ENCODE results near the gene SLC7A14. TPM values are rescaled to one million over a fixed set of nuclear protein-coding genes. Genes with fewer than 3 reads are reported as not detected.

SLC7A14 gene
- total and polyA plus RNA-seq, 2 of the 4 experiments (the other 2 are of a cell fraction), result 2.7 to 6.8 TPM

DNA sequence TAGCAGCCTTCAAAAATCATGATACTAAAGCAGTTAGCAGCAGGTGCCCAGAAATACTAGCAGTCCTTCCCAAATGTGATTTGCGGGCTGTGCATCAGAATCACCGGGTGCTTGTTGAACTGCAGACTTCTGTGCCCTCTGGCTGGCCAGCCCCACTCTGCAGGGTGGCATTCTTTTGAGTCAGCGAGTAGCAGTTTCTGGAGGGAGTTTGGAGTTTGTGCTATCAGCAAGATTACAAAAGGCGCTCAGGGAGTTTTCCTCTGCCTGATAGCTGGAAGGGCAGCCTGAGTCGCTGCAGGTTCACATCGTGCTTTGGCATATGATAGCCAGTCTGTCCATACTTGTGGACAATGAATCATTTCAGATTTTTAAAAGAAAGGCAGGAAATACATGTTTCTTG, 109.6 kb downstream of the SLC7A14 start:
- no peak overlapping the region for H3K23ac ChIP-seq (ENCODE audit: low read depth, low read length)
- no peaks in the 10 kb centered on the region for H3K9me3 ChIP-seq (ENCODE audit: control insufficient read depth, insufficient read depth, low read length)
- H3K4me2 ChIP-seq (ENCODE audit: low read depth, low read length), result no peak overlapping the region
- intact Hi-C loops (cut with micrococcal nuclease), result no loop called here
- no peak overlapping the region for H3K4me3 ChIP-seq (ENCODE audit: insufficient read depth, low read depth, low read length)
- H3K27ac ChIP-seq (ENCODE audit: insufficient read depth, low read length), result no peak overlapping the region
- 0 out of 2 replicates have a peak overlapping the region, but pooled peaks have one; percentile 37 for H2BK120ac ChIP-seq (ENCODE audit: low read depth, low read length)
- peaks cover 16% of the 10 kb centered on the region; the same call in 1 of the 2 replicates for H3K4me1 ChIP-seq (ENCODE audit: control insufficient read depth, insufficient read depth, low read length)
- no peaks in the 10 kb centered on the region for H4K20me1 ChIP-seq (ENCODE audit: insufficient read depth, low read length)
- no peaks in the 10 kb centered on the region for H3K9me1 ChIP-seq (ENCODE audit: insufficient read depth, low read length)
- no peak overlapping the region for H4K8ac ChIP-seq (ENCODE audit: low read depth in 2 of 2, low read length in 2 of 2)
- ChIA-PET POLR2A (ENCODE audit: unreplicated experiment) (no interaction called here), CTCF (no interaction called here)
- H2BK20ac ChIP-seq (ENCODE audit: low read depth, low read length), result no peak overlapping the region
- BruUV-seq (replicated peaks), result no TSS peak
- no peak overlapping the region for H2AK9ac ChIP-seq (replicated peaks; ENCODE audit: low read depth, low read length, poor library complexity)
- no peak overlapping the region for H2BK5ac ChIP-seq (ENCODE audit: low read depth, low read length, poor library complexity, severe bottlenecking)
- H3K9ac ChIP-seq (ENCODE audit: low read depth, low read length), result no peak overlapping the region
- WGBS, 2 experiments (ENCODE audit: extremely low coverage in 2 of 2, insufficient read length in 1 of 2), result 88% methylated on average over 4 of the region's 6 CpGs; no CpG with 5 or more reads in 1 of the 2 experiments
- H3K79me1 ChIP-seq (ENCODE audit: low read depth in 1 of 2, low read length in 2 of 2), result no peaks in the 10 kb centered on the region
- no peak overlapping the region for H3K14ac ChIP-seq (replicated peaks; ENCODE audit: low read depth, low read length)
- H4K91ac ChIP-seq (ENCODE audit: insufficient read depth, low read depth, low read length), result no peak overlapping the region
- no peak for TF ChIP-seq FOS (IDR thresholded peaks at IDR 0.05; ENCODE audit: low read depth, low read length)
- no peak for TF ChIP-seq MAFK (IDR thresholded peaks at IDR 0.05; ENCODE audit: low read depth, low read length)
- TF ChIP-seq CEBPB (IDR thresholded peaks at IDR 0.05; ENCODE audit: low read depth, low read length), result no peak
- TF ChIP-seq RFX5 (IDR thresholded peaks at IDR 0.05; ENCODE audit: low read depth, low read length), result no peak
- TF ChIP-seq, protein P1, sequence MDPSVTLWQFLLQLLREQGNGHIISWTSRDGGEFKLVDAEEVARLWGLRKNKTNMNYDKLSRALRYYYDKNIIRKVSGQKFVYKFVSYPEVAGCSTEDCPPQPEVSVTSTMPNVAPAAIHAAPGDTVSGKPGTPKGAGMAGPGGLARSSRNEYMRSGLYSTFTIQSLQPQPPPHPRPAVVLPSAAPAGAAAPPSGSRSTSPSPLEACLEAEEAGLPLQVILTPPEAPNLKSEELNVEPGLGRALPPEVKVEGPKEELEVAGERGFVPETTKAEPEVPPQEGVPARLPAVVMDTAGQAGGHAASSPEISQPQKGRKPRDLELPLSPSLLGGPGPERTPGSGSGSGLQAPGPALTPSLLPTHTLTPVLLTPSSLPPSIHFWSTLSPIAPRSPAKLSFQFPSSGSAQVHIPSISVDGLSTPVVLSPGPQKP (IDR thresholded peaks at IDR 0.05; ENCODE audit: borderline replicate concordance, low read depth, low read length), result no peak
- no peak for TF ChIP-seq POLR2A (IDR thresholded peaks at IDR 0.05; ENCODE audit: low read depth, low read length)
- TF ChIP-seq, protein P2, sequence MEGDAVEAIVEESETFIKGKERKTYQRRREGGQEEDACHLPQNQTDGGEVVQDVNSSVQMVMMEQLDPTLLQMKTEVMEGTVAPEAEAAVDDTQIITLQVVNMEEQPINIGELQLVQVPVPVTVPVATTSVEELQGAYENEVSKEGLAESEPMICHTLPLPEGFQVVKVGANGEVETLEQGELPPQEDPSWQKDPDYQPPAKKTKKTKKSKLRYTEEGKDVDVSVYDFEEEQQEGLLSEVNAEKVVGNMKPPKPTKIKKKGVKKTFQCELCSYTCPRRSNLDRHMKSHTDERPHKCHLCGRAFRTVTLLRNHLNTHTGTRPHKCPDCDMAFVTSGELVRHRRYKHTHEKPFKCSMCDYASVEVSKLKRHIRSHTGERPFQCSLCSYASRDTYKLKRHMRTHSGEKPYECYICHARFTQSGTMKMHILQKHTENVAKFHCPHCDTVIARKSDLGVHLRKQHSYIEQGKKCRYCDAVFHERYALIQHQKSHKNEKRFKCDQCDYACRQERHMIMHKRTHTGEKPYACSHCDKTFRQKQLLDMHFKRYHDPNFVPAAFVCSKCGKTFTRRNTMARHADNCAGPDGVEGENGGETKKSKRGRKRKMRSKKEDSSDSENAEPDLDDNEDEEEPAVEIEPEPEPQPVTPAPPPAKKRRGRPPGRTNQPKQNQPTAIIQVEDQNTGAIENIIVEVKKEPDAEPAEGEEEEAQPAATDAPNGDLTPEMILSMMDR (conservative IDR thresholded peaks at IDR 0.05; ENCODE audit: low read depth, low read length), result no peak
- no peak for TF ChIP-seq SMC3 (IDR thresholded peaks at IDR 0.05; ENCODE audit: low read depth, low read length)
- no peak for TF ChIP-seq CHD1 (IDR thresholded peaks at IDR 0.05; ENCODE audit: low read depth, low read length)
- no peak for TF ChIP-seq NFE2L2 (IDR thresholded peaks at IDR 0.05; ENCODE audit: low read depth, low read length)
- no peak for TF ChIP-seq MAZ (IDR thresholded peaks at IDR 0.05; ENCODE audit: borderline replicate concordance, low read depth, low read length)
- TF ChIP-seq MXI1 (IDR thresholded peaks at IDR 0.05; ENCODE audit: borderline replicate concordance, low read depth, low read length), result no peak
- TF ChIP-seq, protein P3, sequence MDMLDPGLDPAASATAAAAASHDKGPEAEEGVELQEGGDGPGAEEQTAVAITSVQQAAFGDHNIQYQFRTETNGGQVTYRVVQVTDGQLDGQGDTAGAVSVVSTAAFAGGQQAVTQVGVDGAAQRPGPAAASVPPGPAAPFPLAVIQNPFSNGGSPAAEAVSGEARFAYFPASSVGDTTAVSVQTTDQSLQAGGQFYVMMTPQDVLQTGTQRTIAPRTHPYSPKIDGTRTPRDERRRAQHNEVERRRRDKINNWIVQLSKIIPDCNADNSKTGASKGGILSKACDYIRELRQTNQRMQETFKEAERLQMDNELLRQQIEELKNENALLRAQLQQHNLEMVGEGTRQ (IDR thresholded peaks at IDR 0.05; ENCODE audit: low read depth, low read length), result no peak
- TF ChIP-seq RAD21 (IDR thresholded peaks at IDR 0.05; ENCODE audit: low read length), result no peak
- TF ChIP-seq RCOR1 (IDR thresholded peaks at IDR 0.05; ENCODE audit: insufficient replicate concordance, low read length), result no peak
- no peak for TF ChIP-seq BHLHE40 (IDR thresholded peaks at IDR 0.05; ENCODE audit: low read depth, low read length)
- ATAC-seq (ENCODE audit: low read depth) (no peak), DNase-seq (peak; percentile 34)
- no peak overlapping the region for H2AK5ac ChIP-seq (ENCODE audit: low read depth, low read length)
- no peak overlapping the region for H2AFZ ChIP-seq (replicated peaks; ENCODE audit: low read length, poor library complexity)
- dilution Hi-C loops (cut with HindIII; ENCODE audit: low sequenced_read_pairs, unreplicated experiment), result no loop called here
- H3K4ac ChIP-seq (ENCODE audit: low read depth, low read length), result no peak overlapping the region
- H2BK15ac ChIP-seq (ENCODE audit: low read depth, low read length), result no peak overlapping the region
- no peaks in the 10 kb centered on the region for H3K36me3 ChIP-seq (ENCODE audit: control insufficient read depth, insufficient read depth, low read length)
- in situ Hi-C loops (cut with MboI; ENCODE audit: low sequenced_read_pairs), result no loop called here
- no peak overlapping the region for H4K5ac ChIP-seq (ENCODE audit: low read depth, low read length)
- no peak overlapping the region for H3K56ac ChIP-seq (ENCODE audit: extremely low read depth, insufficient read depth, low read length)
- H3K18ac ChIP-seq (ENCODE audit: low read depth, low read length), result no peak overlapping the region; the same call in 1 of the 2 replicates
- no peaks in the 10 kb centered on the region for H3K27me3 ChIP-seq (ENCODE audit: control insufficient read depth, insufficient read depth, low read length)

Data from IMR-90 (cell line).